Psoas muscle (tissue), 8 donors: ENCODE results near the gene TCAIM. TPM values are rescaled to one million over a fixed set of nuclear protein-coding genes. Genes with fewer than 3 reads are reported as not detected.
"Not testable (repeated sequence)": the region's sequence is repeated elsewhere in the genome, so short reads cannot be mapped to it uniquely, and the experiment has no call there.

ENCODE experiments used
- ATAC-seq, 4 donors: fragments of 200-7000 bp; cut with Tn5 transposase; one replicate each; pipeline ENCODE4 v1.9.1; 2020; ENCODE audit warnings: moderate library complexity in 3 of 4, mild to moderate bottlenecking in 2 of 4
- DNase-seq, 2 donors: peaks; one replicate each; pipeline ENCODE4 v3.0.0-alpha.2; 2020
- H3K27ac ChIP-seq: fragments of 200-600 bp; one replicate; pipeline ENCODE4 v1.8.0; 2022
- H3K27me3 ChIP-seq, 3 donors: fragments of 200-600 bp in 1 of 3; one replicate each; pipeline versions ENCODE4 v1.6.1 to v1.8.0; 2013 to 2022; ENCODE audit warnings: low read length in 2 of 3, mild to moderate bottlenecking in 2 of 3, moderate library complexity in 1 of 3; ENCODE audit not compliant: insufficient read depth in 3 of 3
- H3K36me3 ChIP-seq, 2 donors: fragments of 200-600 bp in 1 of 2; one replicate each; pipeline versions ENCODE4 v1.6.1 to v1.8.0; 2013 to 2022; ENCODE audit warnings: low read depth in 1 of 2, mild to moderate bottlenecking in 1 of 2, moderate library complexity in 1 of 2; ENCODE audit not compliant: insufficient read depth in 1 of 2
- H3K4me1 ChIP-seq: fragments of 200-600 bp; one replicate; pipeline ENCODE4 v1.8.0; 2022
- H3K4me3 ChIP-seq: fragments of 200-600 bp; one replicate; pipeline ENCODE4 v1.8.0; 2022; ENCODE audit warnings: mild to moderate bottlenecking
- H3K9me3 ChIP-seq: fragments of 200-600 bp; one replicate; pipeline ENCODE4 v1.8.0; 2022
- WGBS, 3 donors: extraction: QIAGEN DNeasy Blood & Tissue Kit; methylation state at CpG; one replicate each; pipeline versions ENCODE4 v1.1.6 to v1.1.7; 2013; 5-methylcytosine and 5-hydroxymethylcytosine counted together
- intact Hi-C, 2 donors: fragments of 100-400 bp; cut with DNase I; formaldehyde crosslinking; loops; one replicate each; pipeline versions ENCODE4 v1.11.0 to v1.14.2; 2022
- polyA plus RNA-seq, 3 donors: library from polyadenylated mRNA; stranded (reverse); fragments of 200-250 nt; gene quantifications; one replicate each; pipeline ENCODE4 v1.2.3, GENCODE V29; 2013
- total RNA-seq, 4 donors: library from RNA; stranded (reverse); fragmentation: NEBNext Ultra II Directional in 2 of 4; extraction: Animal tissue kit (Norgen Biotek cat#: 25700) in 2 of 4; gene quantifications; one replicate each; pipeline versions ENCODE4 v1.2.1 to v1.2.4, GENCODE V29; 2021 to 2023
- TF ChIP-seq, protein P1 (sequence below): fragments of 200-600 bp; IDR thresholded peaks from one replicate; pipeline ENCODE4 v1.8.0; 2022; ENCODE audit warnings: antibody characterized with exemption
- donor health status: healthy with polysubstance abuse.
- donor health status: DM: no; HTN: no; CAD: no; lungs with moderate emphysema.
- donor health status: Bipolar disorder and iron deficiency.
- donor health status: healthy.
- donor health status: DM: yes; HTN: yes; CAD: no.
- donor health status: DM: no; HTN: no; CAD: no.
- donor health status: DM: no; HTN: no; CAD: no.
- donor health status: DM: yes; HTN: yes; CAD: no.

Gene TCAIM
- total and polyA plus RNA-seq, 7 donors: 13.3 to 31.0 (median 19.3) TPM

DNA sequence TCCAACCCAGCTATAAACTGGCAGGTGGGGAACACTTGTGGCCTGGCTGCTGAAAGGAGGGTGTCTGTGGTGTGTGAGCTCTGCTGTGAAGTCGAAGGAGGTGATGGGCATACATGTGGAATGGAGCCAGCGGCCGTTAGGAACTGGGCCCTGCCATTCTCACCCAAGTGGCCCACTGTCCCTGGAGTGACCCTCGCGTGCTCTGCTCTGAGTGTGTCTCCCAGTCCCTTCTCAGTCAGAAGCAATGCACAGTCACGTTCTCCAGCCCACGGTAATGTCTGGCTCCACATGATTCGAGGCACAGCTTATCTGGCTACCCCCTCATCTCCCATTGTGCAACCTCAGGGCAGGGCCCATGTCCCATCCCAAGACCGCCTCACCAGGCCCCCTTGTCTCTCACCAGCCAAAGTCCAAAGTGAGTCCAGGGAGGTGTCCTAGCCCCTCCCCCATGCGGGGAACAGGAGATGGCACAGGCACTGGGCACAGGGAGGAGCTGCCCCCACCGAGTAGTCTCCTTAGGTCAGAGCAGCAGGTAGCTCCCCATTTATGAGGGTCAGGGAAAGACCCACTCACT lies 76.0 kb downstream of the TCAIM start:
- H3K27me3 ChIP-seq: no peaks in the 10 kb centered on the region
- H3K9me3 ChIP-seq: no peaks in the 10 kb centered on the region
- DNase-seq (no peak), ATAC-seq (no peak)
- WGBS, 3 donors: 77 to 82% (median 81%) methylated on average over 9 to 11 of the region's 11 CpGs
- H3K36me3 ChIP-seq: no peaks in the 10 kb centered on the region
- TF ChIP-seq, protein P1, sequence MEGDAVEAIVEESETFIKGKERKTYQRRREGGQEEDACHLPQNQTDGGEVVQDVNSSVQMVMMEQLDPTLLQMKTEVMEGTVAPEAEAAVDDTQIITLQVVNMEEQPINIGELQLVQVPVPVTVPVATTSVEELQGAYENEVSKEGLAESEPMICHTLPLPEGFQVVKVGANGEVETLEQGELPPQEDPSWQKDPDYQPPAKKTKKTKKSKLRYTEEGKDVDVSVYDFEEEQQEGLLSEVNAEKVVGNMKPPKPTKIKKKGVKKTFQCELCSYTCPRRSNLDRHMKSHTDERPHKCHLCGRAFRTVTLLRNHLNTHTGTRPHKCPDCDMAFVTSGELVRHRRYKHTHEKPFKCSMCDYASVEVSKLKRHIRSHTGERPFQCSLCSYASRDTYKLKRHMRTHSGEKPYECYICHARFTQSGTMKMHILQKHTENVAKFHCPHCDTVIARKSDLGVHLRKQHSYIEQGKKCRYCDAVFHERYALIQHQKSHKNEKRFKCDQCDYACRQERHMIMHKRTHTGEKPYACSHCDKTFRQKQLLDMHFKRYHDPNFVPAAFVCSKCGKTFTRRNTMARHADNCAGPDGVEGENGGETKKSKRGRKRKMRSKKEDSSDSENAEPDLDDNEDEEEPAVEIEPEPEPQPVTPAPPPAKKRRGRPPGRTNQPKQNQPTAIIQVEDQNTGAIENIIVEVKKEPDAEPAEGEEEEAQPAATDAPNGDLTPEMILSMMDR: no peak
- H3K27ac ChIP-seq: no peak overlapping the region
- intact Hi-C loops: no loop called here
- no peak overlapping the region for H3K4me3 ChIP-seq
- no peaks in the 10 kb centered on the region for H3K4me1 ChIP-seq

DNA sequence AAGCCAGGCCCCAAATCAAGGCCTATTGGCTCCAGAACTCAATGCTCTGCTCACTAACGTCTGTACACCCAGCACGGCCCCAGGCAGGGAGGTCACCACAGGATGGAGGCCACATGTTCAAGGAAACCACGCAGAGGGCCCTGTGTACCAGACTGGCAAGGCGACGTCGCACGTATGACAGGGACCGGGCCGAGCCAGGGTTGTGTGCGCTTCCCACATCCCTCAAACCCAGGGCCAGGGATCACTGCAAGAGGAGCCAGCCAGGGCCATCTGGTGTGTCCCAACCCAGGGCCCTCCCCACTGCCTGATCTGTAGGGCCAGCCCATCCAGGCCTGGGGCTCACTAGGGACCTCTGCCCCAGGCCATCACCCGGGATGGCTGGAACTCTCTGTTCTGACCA lies 76.9 kb downstream of the TCAIM start:
- Histone ChIP-seq H3K4me3 (no peak overlapping the region), H3K27me3 (no peaks in the 10 kb centered on the region), H3K9me3 (no peaks in the 10 kb centered on the region), H3K27ac (no peak overlapping the region), H3K4me1 (no peaks in the 10 kb centered on the region), H3K36me3 (no peaks in the 10 kb centered on the region)
- TF ChIP-seq, protein P1: no peak
- intact Hi-C loops: no loop called here
- DNase-seq: no peak
- no peak for ATAC-seq
- WGBS, 3 donors: 83 to 93% (median 86%) methylated on average over 11 of the region's 11 CpGs

DNA sequence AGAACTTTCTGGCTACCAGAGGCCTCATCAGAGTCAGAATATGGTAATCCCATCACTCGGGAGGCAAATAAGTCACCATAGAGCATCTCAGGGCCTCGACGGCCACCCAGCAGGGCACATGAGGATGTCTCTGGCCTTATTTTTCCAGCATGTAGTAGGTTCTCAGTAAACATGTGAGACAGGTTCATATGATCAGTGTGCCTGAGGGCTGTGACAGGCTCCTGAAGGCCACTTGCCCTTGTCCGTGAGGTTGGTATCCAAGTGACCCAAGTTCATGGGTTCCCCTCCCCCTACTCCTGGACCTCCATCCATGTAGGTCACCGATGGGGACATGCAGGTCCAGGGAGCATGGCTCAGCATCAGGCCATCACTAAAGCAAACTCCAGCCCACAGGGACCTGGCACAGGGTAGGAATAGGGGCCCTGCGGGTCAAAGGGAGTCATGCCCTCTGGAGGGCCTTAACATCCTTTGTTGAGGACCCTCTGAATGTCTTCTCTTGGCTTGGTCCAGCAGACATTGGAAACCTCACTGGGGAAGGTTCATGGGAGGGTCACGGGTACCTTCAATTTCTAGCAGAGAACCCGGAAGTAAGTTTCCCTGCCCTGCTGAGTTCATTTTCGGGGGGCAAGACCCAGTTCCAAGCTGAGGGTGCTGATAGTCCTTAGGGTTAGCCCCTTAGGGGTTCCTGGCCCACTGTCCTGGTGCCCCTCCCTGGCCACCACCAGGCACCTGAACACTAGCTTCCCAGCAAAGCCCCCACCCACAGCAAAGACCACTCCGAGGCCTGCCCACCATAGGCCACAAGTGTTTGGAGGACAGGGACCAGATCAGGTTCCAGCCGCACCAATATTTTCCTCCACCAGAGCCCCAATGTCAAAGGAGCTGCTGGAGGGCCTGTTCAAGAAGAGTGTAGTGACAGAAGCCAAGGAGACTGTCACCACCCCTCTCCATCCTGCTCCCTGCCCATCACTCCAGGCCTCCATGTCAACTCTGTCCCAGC lies 77.8 kb downstream of the TCAIM start:
- Histone ChIP-seq H3K9me3 (no peaks in the 10 kb centered on the region), H3K27me3 (no peaks in the 10 kb centered on the region), H3K36me3 (no peaks in the 10 kb centered on the region), H3K27ac (no peak overlapping the region), H3K4me1 (no peaks in the 10 kb centered on the region), H3K4me3 (no peak overlapping the region)
- TF ChIP-seq, protein P1: no peak
- DNase-seq (no peak), ATAC-seq (no peak)
- intact Hi-C loops: no loop called here
- whole genome bisulfite sequencing, 3 donors: 87 to 92% (median 88%) methylated on average over 11 of the region's 11 CpGs

DNA sequence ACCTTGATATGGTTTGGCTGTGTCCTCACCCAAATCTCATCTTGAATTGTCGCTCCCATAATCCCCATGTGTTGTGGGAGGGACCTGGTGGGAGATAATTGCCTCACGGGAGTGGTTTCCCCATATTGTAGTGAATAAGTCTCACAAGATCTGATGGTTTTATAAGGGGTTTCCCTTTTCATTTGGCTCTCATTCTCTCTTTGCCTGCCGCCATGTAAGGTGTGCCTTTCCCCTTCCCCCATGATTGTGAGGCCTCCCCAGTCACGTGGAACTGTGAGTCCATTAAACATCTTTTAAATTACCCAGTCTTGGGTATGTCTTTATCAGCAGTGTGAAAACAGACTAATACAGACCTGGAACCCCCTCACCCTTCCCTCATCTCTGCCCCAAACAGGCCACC lies 79.6 kb downstream of the TCAIM start:
- WGBS, 3 donors: 76 to 88% (median 84%) methylated on average over 4 of the region's 4 CpGs

DNA sequence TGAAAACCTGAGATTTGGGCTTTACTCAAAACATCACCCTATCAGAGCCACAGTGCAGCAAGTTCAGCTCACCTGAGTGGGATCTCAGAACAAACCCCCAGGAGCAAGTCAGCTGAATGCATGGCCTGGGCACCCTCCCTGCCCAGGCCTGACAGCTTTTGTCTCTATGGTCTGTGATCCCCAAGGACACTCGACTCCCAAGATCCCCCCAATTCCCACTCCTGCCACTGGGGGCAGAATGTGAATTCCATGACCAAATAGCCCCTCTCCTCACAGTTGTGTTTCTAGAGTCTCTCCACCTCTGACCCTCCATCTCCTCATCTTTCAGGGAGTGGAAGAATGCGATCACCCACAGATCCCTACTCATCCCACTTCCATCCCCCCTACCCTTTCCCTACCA lies 80.0 kb downstream of the TCAIM start:
- TF ChIP-seq, protein P1: no peak
- WGBS, 3 donors: 63 to 74% (median 68%) methylated on average over 2 of the region's 2 CpGs
- H3K36me3 ChIP-seq: no peaks in the 10 kb centered on the region
- H3K27ac ChIP-seq: no peak overlapping the region
- no peak for DNase-seq
- intact Hi-C loops: no loop called here
- no peaks in the 10 kb centered on the region for H3K9me3 ChIP-seq
- H3K4me1 ChIP-seq: no peaks in the 10 kb centered on the region
- H3K4me3 ChIP-seq: no peak overlapping the region
- H3K27me3 ChIP-seq: no peaks in the 10 kb centered on the region
- ATAC-seq: no peak

More for the DNA sequence above, 79.6 kb downstream of the TCAIM start:
- H3K27ac ChIP-seq, H3K4me3 ChIP-seq, ATAC-seq, H3K27me3 ChIP-seq, H3K9me3 ChIP-seq, H3K4me1 ChIP-seq, intact Hi-C loops, H3K36me3 ChIP-seq, DNase-seq: not testable (repeated sequence)
